Right ventricle myocardium inferior (tissue), 1 donor: ENCODE results near the gene BEX2. TPM values are rescaled to one million over a fixed set of nuclear protein-coding genes. Genes with fewer than 3 reads are reported as not detected.

Experiments used
- ATAC-seq: fragments of 200-7000 bp; cut with Tn5 transposase; one replicate; pipeline ENCODE4 v1.9.1; 2020; ENCODE audit warnings: mild to moderate bottlenecking, moderate library complexity
- DNase-seq: peaks from one replicate; pipeline ENCODE4 v3.0.0; 2021; ENCODE audit errors: missing footprints
- intact Hi-C: fragments of 100-400 bp; cut with DNase I; formaldehyde crosslinking; loops from one replicate; pipeline ENCODE4 v1.11.0; 2022
- total RNA-seq: library from RNA; stranded (reverse); fragmentation: NEBNext Ultra II Directional; extraction: Animal tissue kit (Norgen Biotek cat#: 25700); gene quantifications from one replicate; pipeline ENCODE4 v1.2.1, GENCODE V29; 2021
- donor health status: DM: no; HTN: yes; CAD: no; lungs with severe emphysema.

BEX2 gene
- total RNA-seq, 1 donor from 2014 or later: 0.73 TPM

DNA sequence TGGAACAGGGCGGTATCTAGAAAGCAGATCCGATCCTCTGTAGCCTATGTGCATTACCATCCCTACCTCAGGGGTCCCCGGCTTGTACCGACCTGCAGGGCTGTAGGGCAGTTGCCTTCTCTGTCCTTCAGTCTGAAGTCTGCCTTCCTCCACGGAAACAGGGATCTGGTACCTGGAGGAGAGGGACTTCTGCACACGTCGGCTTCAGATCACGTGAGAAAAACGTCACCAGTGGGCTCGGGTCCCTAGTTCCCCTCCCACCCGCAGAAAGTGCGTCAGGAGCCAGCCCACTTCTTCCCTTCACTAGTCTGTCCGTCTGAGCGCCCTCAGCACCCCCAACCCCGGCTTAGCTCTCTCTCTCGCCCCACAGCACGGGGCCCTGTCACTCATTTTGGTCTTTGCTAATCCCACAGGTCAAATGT is 34.2 kb downstream of the BEX2 start, which contains the start of gene TCEAL5:
Gene TCEAL5 (minus strand): TSS at position 170 of the 422 bp plus-strand sequence. CDS start 2,187 bp downstream, outside the sequence.
- no peak for DNase-seq
- no peak for ATAC-seq
- intact Hi-C loops: no loop called here

DNA sequence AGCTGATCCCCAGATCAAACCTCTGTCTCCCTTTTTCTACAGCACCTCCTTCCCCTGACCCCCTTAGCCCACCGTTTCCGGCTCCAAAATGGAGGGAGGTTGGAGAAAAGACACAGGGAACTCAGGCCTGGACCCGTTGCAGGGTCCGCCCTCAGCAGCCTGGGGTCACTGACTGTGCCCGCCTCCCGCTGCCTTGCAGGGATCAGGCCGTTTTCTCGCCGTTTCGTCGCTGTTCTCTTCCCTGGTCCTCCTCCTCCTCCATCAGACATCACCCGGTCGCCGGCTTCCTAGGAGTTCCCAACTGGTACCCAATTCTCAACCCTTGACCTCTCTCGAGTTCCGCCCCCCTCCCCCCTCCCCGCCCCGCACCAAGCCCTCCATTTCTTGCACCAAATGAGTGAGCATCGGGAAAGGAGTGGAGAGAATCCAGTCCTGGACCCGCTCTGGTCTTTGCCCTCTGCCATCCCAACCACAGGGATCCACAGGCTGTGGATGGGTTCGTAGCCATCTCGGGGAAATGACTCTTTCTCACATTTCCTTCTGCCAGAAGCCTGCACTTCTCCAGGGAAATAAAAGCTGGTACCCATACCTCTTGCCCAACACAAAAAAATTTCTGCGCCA is 34.7 kb downstream of the BEX2 start:
- ATAC-seq (no peak), DNase-seq (no peak)
- intact Hi-C loops: no loop called here

DNA sequence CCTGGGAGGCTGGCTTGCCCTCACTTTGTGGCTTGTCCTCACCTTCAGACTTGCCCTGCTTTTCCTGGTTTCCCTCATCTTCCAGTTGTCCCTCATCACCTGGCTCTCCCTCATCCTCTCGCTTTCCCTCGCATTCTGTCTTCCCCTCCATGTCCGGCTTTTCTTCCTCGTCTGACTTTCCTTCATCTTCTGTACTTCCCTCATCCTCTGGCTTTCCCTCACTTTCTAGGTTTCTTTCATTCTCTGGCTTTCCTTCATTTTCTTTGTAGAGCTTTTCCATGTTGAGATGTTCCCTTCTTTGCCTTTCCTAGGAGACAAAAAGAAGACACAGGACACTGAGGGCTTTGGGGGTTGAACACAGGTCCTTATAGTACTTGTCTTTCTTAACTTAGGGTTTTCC is 36.5 kb downstream of the BEX2 start:
- DNase-seq: no peak
- ATAC-seq: no peak
- intact Hi-C loops: no loop called here

Other genes starting within 250 kb of the BEX2 start
- gene BEX1, start 246.8 kb downstream of the BEX2 start, total RNA-seq: 0.38 TPM
- gene NXF3, start 217.8 kb downstream of the BEX2 start, total RNA-seq: 0.22 TPM
- gene BEX4, start 95.9 kb downstream of the BEX2 start, total RNA-seq: 30.3 TPM
- gene TCEAL8, start 55.8 kb downstream of the BEX2 start, total RNA-seq: 38.0 TPM
- gene TCEAL5, start 34.2 kb downstream of the BEX2 start, total RNA-seq: not detected
- 3.1 TPM for gene TCEAL7, start 19.2 kb upstream of the BEX2 start, total RNA-seq
- gene TCEAL9, start 45.5 kb upstream of the BEX2 start, total RNA-seq: 23.4 TPM
- gene BEX3, start 65.5 kb upstream of the BEX2 start, total RNA-seq: 158 TPM
- not detected for gene RAB40A, start 208.5 kb upstream of the BEX2 start, total RNA-seq